T-helper 17 cell (primary cell): ENCODE results near the gene SMURF1. TPM values are rescaled to one million over a fixed set of nuclear protein-coding genes. Genes with fewer than 3 reads are reported as not detected.
"Not testable (repeated sequence)": the region's sequence is repeated elsewhere in the genome, so short reads cannot be mapped to it uniquely, and the experiment has no call there.

ENCODE experiments used
- ATAC-seq: fragments of 150-1000 bp; cut with Tn5 transposase; 2 replicates; pipeline ENCODE4 v1.10.0; 2021; ENCODE audit warnings: mild to moderate bottlenecking, moderate library complexity
- DNase-seq, 3 donors: peaks; one replicate each; pipeline versions ENCODE4 v3.0.0 to v3.0.0-alpha.2; 2020 to 2021
- H3K9me3 ChIP-seq: one replicate; pipeline ENCODE4 v1.7.0; 2013; ENCODE audit warnings: low read length, mild to moderate bottlenecking; ENCODE audit not compliant: control insufficient read depth, poor library complexity, severe bottlenecking
- H3K27ac Mint-ChIP-seq: one replicate; pipeline ENCODE4 v1.8.0; 2022; ENCODE audit warnings: mild to moderate bottlenecking, moderate library complexity, mixed read lengths
- H3K27me3 Mint-ChIP-seq: one replicate; pipeline ENCODE4 v1.8.0; 2022; ENCODE audit warnings: mixed read lengths
- H3K36me3 Mint-ChIP-seq: one replicate; pipeline ENCODE4 v1.8.0; 2022; ENCODE audit warnings: low read depth, mixed read lengths
- H3K4me1 Mint-ChIP-seq: one replicate; pipeline ENCODE4 v1.8.0; 2022; ENCODE audit warnings: mild to moderate bottlenecking, mixed read lengths
- H3K4me3 Mint-ChIP-seq: one replicate; pipeline ENCODE4 v1.8.0; 2022; ENCODE audit warnings: mild to moderate bottlenecking, moderate library complexity, mixed read lengths
- total RNA-seq, 4 donors: library from RNA in 2 of 4; stranded (reverse) in 2 of 4; gene quantifications; one replicate each; pipeline ENCODE4 v1.2.3 and lab custom pipeline; 2022 to 2026

The SMURF1 gene
- total RNA-seq, 2 donors from 2014 or later: 30.8 to 39.8 TPM

DNA sequence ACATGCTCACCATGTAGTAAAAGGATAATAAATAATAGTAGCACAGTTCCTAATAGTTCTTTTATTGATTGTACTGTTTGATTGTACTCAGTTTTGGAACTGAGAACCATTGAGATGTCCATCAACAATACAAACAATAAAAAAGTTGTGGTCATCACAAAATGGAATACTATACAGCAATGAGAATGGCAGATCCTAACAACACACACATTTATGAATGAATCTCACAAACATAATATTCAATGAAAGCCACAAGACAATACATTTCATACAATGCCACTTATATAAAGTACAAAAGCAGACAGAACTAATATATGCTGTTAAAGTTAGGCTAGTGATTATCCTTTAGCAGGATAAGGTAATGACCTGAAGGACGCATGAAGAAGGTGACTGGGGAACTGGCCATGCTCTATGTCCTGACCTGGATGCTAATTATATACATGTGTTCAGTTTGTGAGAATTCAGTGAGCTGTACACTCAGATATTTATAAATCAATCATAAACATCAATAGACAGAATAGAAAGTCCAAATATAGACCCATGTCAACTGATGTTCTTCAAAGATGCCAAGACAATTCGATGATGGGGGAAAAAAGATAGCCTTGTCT, 70.0 kb downstream of the SMURF1 start:
- DNase-seq: no peak
- H3K27me3 Mint-ChIP-seq: no peaks in the 10 kb centered on the region
- H3K27ac Mint-ChIP-seq: no peak overlapping the region
- no peaks in the 10 kb centered on the region for H3K9me3 ChIP-seq
- no peaks in the 10 kb centered on the region for H3K36me3 Mint-ChIP-seq
- ATAC-seq: no peak
- peaks cover 14% of the 10 kb centered on the region for H3K4me1 Mint-ChIP-seq
- H3K4me3 Mint-ChIP-seq: no peak overlapping the region

DNA sequence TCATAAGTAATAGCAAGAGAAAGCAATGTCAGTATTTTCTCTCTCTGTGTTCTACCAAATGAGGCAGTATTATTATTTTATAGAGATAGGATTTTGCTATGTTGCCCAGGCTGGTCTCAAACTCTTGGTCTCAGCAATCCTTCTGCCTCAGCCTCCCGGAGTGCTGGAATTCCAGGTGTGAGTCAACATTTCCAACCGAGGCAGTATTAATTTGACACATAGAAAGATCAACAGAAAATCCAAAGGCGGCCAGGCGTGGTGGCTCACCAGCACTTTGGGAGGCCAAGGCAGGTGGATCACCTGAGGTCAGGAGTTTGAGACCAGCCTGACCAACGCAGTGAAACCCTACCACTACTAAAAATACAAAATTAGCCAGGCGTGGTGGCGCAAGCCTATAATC, 71.8 kb downstream of the SMURF1 start:
- H3K36me3 Mint-ChIP-seq: no peaks in the 10 kb centered on the region
- ATAC-seq (no peak), DNase-seq (no peak)
- H3K9me3 ChIP-seq: no peaks in the 10 kb centered on the region
- H3K4me1 Mint-ChIP-seq: peaks cover 24% of the 10 kb centered on the region
- no peak overlapping the region for H3K27ac Mint-ChIP-seq
- no peaks in the 10 kb centered on the region for H3K27me3 Mint-ChIP-seq
- no peak overlapping the region for H3K4me3 Mint-ChIP-seq

DNA sequence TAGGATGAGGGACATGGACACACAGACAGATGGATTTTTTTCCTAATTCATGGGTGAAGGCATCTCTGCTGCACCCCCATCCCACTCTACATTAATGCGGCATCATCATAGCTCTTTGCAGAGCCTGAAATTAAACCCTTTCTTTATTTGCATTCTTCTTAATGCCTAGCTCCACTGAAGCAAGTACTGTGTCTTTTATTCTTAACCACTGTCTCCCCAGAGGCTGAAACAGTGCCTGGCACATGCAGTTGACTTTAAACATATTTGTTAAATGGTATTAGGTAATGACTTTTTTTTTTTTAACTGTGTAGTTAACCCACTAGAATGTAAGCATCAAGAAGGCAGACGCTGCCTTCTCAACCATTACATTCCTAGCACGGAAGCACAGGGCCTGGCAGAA, 73.5 kb downstream of the SMURF1 start:
- Mint-ChIP-seq H3K36me3 (no peaks in the 10 kb centered on the region), H3K4me1 (peaks cover 18% of the 10 kb centered on the region), H3K27me3 (no peaks in the 10 kb centered on the region), H3K27ac (no peak overlapping the region), H3K4me3 (no peak overlapping the region)
- H3K9me3 ChIP-seq: no peaks in the 10 kb centered on the region
- ATAC-seq (no peak), DNase-seq (no peak)

DNA sequence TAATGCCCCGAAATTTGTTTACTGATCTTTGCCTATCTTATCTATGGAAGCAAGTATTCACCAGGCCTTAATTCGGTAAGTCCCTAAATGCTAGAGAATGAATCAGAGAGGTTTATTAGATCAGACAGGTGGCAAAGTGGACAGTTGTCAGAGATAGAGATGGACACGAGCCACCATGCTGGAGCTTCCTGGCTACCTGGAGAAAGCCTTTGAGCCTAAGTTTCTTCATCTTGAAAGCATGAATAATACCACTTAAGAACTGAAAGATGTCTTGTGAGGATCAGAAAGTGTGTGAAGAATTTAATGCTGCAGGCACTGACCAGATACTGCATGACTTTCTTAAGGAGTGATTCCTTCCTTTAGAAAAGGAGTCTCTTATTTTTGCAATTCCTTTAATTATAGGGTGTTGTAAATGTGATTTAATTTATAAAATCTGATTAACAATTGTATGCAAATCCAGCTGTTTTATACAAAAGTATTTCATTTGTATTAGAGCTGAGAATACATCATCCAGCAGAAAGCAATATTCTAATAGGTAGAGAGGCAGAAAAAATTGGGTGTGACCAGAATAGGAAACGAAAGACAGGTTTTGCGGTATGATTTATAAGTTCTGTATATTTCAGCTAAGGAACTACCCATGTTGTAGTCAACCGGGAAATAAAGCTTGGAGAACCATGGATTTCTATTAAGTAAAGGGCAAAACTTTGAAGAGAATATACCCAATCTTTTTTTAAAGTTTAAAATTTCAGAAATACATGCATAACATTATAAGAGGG, 82.7 kb downstream of the SMURF1 start:
- H3K9me3 ChIP-seq: no peaks in the 10 kb centered on the region
- H3K36me3 Mint-ChIP-seq: no peaks in the 10 kb centered on the region
- no peak overlapping the region for H3K4me3 Mint-ChIP-seq
- H3K4me1 Mint-ChIP-seq: peaks cover 8% of the 10 kb centered on the region
- ATAC-seq (no peak), DNase-seq (no peak)
- H3K27me3 Mint-ChIP-seq: no peaks in the 10 kb centered on the region
- H3K27ac Mint-ChIP-seq: no peak overlapping the region

DNA sequence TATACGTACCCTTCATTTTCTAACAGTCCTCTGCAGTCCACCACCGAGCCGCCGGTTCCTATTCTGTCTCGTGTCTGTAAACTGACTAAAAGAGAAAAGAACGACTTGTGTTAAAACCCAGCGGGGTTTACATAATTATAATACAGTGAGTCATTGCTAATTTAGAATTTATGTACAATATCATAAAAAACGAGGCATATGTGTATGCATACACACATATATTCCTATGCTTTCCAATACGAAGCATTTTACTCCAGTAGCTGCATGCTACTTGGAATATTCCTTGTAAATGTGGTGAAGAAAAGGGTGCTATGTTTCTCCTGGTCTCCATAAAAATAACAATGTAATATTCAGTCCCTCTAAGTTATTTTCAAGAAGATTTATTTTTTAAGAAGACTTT, 89.1 kb downstream of the SMURF1 start:
- Mint-ChIP-seq H3K27ac (peak overlapping the region; percentile 34), H3K36me3 (peaks cover 3% of the 10 kb centered on the region)

DNA sequence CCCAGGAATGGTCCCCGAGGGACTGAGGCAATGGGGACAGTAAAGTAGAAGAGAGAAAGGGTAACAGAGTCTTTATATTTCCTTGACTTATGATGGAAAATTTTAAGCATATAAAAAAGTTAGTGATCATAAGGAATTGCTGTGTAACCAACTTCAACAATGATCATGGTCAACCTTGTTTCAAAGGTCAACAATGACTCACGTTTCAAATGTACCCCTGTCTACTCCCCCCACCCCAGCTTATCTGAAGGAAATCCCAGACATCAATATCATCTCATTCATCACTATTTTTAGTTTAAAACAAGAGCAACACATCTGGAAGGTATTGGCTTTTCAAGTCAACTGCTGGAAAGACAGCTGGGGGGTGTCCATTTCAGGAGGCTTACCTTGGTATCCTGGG, 92.9 kb downstream of the SMURF1 start:
- H3K27ac Mint-ChIP-seq: peak overlapping the region; percentile 54
- H3K4me3 Mint-ChIP-seq: no peak overlapping the region
- H3K4me1 Mint-ChIP-seq: peaks cover 3% of the 10 kb centered on the region
- ATAC-seq: no peak
- no peaks in the 10 kb centered on the region for H3K9me3 ChIP-seq
- no peak for DNase-seq
- H3K27me3 Mint-ChIP-seq: no peaks in the 10 kb centered on the region
- H3K36me3 Mint-ChIP-seq: peaks cover 3% of the 10 kb centered on the region

More for the DNA sequence above, 89.1 kb downstream of the SMURF1 start:
- no peak for DNase-seq
- Mint-ChIP-seq H3K4me3 (no peak overlapping the region), H3K4me1 (peaks cover 3% of the 10 kb centered on the region), H3K27me3 (no peaks in the 10 kb centered on the region)
- no peak for ATAC-seq
- no peaks in the 10 kb centered on the region for H3K9me3 ChIP-seq

DNA sequence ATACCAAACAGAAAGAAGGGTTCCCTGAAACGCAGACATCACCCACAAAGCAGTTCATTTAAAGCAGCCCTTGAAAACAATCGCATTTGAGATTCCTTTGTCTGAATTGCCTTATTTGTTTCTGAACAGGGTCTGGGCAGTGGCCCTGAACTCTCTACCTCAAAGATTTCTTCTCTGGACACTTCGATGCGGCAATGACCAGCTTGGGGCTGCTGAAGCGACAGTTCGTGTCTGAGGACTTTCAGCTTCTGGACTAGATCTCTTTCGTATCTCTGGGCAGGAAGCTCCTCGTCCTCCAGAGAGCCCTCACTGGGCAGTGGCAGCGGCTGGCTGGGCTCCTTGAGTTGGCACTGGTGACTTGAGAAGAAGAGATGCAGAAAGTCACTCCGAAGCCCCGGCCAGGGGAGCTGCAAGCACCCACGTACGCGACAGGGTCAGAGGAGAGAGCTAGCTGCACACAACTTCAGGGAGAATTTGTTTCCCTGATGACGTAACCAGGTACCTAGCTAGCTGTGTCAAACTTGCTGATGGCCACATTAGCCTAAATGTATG, 96.3 kb downstream of the SMURF1 start:
- peaks cover 12% of the 10 kb centered on the region for H3K36me3 Mint-ChIP-seq
- no peak for DNase-seq
- H3K27me3 Mint-ChIP-seq: no peaks in the 10 kb centered on the region
- H3K4me1 Mint-ChIP-seq: peaks cover 12% of the 10 kb centered on the region
- H3K9me3 ChIP-seq: no peaks in the 10 kb centered on the region
- ATAC-seq: no peak
- H3K27ac Mint-ChIP-seq: no peak overlapping the region
- no peak overlapping the region for H3K4me3 Mint-ChIP-seq

DNA sequence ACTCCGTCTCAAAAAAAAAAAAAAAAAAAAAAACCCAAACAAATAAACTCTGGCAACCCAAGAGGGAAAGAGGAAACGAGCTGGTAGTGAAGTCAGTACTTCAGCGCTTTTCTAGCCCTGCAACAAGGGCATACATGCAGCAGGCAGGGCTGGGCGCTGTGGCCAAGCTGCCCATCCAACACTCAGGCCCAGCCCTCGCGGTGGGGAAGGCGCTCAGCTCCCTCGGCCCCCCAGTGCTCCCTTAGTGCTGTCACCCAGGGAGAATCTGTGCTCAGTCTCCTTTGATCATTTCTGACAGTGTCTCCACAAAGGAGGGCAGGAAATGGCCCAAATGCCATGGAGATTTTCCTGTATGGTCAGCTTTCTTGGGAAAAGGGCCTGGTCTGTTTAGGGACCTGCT, 97.2 kb downstream of the SMURF1 start:
- H3K27ac Mint-ChIP-seq: no peak overlapping the region
- H3K4me1 Mint-ChIP-seq: peaks cover 14% of the 10 kb centered on the region
- DNase-seq (no peak), ATAC-seq (no peak)
- H3K9me3 ChIP-seq: no peaks in the 10 kb centered on the region
- peaks cover 14% of the 10 kb centered on the region for H3K36me3 Mint-ChIP-seq
- no peaks in the 10 kb centered on the region for H3K27me3 Mint-ChIP-seq
- no peak overlapping the region for H3K4me3 Mint-ChIP-seq

DNA sequence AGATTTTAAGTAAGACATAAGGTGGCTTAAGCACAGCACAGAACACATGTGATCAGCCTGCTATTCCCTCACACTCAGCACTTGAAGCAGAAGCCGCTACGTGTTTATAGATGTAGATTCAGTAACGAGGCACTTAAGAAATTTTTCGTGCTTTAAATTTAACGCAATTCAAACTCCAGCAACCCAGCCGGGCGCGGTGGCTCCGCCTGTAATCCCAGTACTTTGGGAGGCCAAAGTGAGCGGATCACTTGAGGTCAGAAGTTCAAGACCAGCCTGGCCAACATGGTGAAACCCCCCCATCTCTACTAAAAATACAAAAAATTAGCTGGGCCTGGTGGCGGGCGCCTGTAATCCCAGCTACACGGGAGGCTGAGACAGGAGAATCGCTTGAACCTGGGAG, 97.6 kb downstream of the SMURF1 start:
- not testable (repeated sequence) for DNase-seq, H3K4me3 Mint-ChIP-seq, H3K9me3 ChIP-seq, H3K27me3 Mint-ChIP-seq, ATAC-seq
- Mint-ChIP-seq H3K36me3 (peaks cover 12% of the 10 kb centered on the region), H3K4me1 (peaks cover 12% of the 10 kb centered on the region), H3K27ac (peak overlapping the region; percentile 21)

DNA sequence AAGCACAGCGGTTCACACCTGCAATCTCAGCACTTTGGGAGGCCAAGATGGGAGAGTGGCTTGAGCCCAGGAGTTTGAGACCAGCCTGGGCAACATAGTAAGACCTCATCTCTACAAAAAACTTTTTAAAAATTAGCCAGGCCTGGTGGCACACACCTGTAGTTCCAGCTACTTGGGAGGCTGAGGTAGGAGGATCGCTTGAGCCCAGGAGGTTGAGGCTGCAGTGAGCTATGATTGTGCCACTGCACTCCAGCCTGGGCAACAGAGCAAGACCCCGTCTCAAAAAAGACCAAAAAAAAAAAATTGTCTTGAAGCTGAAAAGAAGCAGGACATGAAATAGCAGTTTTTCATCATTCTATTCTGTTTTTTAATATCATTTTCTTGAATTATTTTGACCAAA, 99.0 kb downstream of the SMURF1 start:
- not testable (repeated sequence) for DNase-seq, ATAC-seq, H3K27me3 Mint-ChIP-seq, H3K4me3 Mint-ChIP-seq, H3K9me3 ChIP-seq
- Mint-ChIP-seq H3K27ac (peak overlapping the region; percentile 51), H3K36me3 (peaks cover 12% of the 10 kb centered on the region), H3K4me1 (peaks cover 14% of the 10 kb centered on the region)

DNA sequence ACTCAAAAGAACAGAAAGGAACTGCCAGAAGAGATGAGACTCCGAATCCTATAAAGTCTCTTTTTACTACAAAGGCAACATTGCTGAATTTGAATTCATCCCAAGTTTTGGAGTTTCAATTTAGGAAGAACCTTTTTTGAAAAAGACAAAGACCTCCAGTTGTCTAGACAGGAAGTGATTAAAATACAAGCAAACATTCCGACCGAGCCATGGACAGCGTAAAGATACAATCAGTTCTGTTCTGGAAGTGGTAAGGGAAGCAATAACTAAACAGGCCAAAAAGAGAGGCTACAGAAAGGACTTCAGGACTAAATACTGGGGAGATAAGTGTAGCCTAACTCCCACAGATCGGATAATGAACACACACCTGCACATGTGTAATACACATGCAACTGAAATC, 101.0 kb downstream of the SMURF1 start:
- Mint-ChIP-seq H3K27ac (no peak overlapping the region), H3K27me3 (no peaks in the 10 kb centered on the region), H3K4me3 (no peak overlapping the region), H3K36me3 (peaks cover 15% of the 10 kb centered on the region), H3K4me1 (peaks cover 14% of the 10 kb centered on the region)
- no peaks in the 10 kb centered on the region for H3K9me3 ChIP-seq
- no peak for ATAC-seq
- DNase-seq: no peak

DNA sequence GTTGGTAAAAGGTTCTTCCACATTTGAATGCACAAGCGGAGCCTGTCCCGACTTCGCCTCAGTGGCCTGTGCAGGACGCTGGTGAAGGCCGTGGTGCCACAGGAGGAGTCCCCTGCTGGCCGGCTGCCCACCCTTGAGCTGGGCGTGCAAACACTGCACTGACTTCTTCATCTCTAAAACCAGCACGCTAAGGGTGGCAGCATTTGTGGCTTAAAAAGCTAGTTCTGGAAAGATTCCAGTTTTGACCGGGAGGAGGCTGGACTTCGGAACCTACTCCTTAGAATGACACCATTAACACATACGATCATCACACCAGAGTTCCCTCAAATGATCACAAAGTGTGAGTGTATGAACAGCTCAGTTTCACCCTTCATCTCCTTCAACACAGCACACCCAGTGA, 102.4 kb downstream of the SMURF1 start:
- no peak overlapping the region for H3K4me3 Mint-ChIP-seq
- DNase-seq (no peak), ATAC-seq (no peak)
- H3K9me3 ChIP-seq: no peaks in the 10 kb centered on the region
- peak overlapping the region; percentile 24 for H3K27ac Mint-ChIP-seq
- peaks cover 15% of the 10 kb centered on the region for H3K36me3 Mint-ChIP-seq
- H3K4me1 Mint-ChIP-seq: peaks cover 15% of the 10 kb centered on the region
- no peaks in the 10 kb centered on the region for H3K27me3 Mint-ChIP-seq

DNA sequence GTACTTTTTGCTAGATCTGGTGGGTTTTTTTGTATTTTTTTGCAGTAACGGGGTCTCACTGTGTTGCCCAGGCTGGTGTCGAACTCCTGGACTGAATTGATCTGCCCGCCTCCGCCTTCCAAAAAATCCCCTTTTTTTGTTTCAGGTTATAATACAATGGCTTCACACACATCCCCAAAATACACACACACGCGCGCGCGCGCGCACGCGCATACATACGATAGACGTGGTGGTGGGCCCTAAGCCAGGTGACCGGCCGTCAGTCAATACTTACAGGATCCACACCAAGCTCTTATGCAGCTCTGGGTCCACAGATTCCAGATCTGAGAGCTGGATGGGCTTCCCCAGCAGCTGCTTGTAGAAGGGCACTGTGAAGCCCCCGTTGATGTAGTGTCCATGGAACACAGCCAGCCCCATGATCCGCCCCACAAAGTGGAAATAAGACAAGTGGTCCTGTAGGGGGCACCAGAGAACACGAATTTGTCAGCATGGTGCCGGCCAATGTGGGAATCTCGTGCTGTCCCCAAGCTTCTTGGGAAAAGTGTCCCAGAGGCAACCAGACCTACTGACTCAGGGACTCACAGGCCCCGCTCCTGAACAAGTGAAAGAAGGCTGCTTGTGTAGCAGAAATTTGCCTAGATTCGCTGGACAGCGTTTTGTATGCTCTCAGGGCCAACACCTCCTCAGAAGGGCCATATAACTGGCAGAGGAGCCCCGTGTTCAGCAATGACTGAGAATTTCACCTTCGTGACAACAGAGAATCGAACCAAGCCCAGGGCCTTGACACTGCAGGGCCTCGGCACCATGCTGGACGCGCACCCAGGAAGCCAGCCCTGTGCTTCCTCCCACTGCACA, 103.6 kb downstream of the SMURF1 start:
- H3K9me3 ChIP-seq: no peaks in the 10 kb centered on the region
- H3K27ac Mint-ChIP-seq: peak overlapping the region; percentile 34
- peak; percentile 26 to 47 (median 44) for DNase-seq
- peak; percentile 79 for ATAC-seq
- no peak overlapping the region for H3K4me3 Mint-ChIP-seq
- peaks cover 15% of the 10 kb centered on the region for H3K36me3 Mint-ChIP-seq
- H3K27me3 Mint-ChIP-seq: no peaks in the 10 kb centered on the region
- H3K4me1 Mint-ChIP-seq: peaks cover 15% of the 10 kb centered on the region
